Endothelial cell (in vitro differentiated cells): Measurements from ENCODE around the gene FECH. TPM values are rescaled to one million over a fixed set of nuclear protein-coding genes. Genes with fewer than 3 reads are reported as not detected.
A peak's percentile ranks its signal among the peaks of the same experiment; 100 is the strongest.

Experiments
- DNase-seq: peaks from one replicate; pipeline ENCODE4 v3.0.0; 2021; ENCODE audit warnings: low spot score
- H3K27ac Mint-ChIP-seq: one replicate; pipeline ENCODE4 v1.8.0; 2021; ENCODE audit warnings: mixed read lengths, inconsistent platforms; ENCODE audit not compliant: unreplicated experiment
- H3K27me3 Mint-ChIP-seq: one replicate; pipeline ENCODE4 v1.8.0; 2021; ENCODE audit warnings: mild to moderate bottlenecking, moderate library complexity, mixed read lengths, inconsistent platforms; ENCODE audit not compliant: unreplicated experiment
- H3K36me3 Mint-ChIP-seq: one replicate; pipeline ENCODE4 v1.8.0; 2021; ENCODE audit warnings: mild to moderate bottlenecking, low read depth, mixed read lengths, inconsistent platforms; ENCODE audit not compliant: unreplicated experiment
- H3K4me1 Mint-ChIP-seq: one replicate; pipeline ENCODE4 v1.8.0; 2021; ENCODE audit warnings: mild to moderate bottlenecking, mixed read lengths, inconsistent platforms; ENCODE audit not compliant: unreplicated experiment
- H3K4me3 Mint-ChIP-seq: one replicate; pipeline ENCODE4 v1.8.0; 2021; ENCODE audit warnings: mild to moderate bottlenecking, mixed read lengths, inconsistent platforms; ENCODE audit not compliant: unreplicated experiment
- H3K9me3 Mint-ChIP-seq: one replicate; pipeline ENCODE4 v1.8.0; 2021; ENCODE audit warnings: mixed read lengths, inconsistent platforms; ENCODE audit not compliant: unreplicated experiment
- total RNA-seq: library from RNA; stranded (reverse); fragmentation: NEBNext Ultra II Directional; extraction: Animal tissue kit (Norgen Biotek cat#: 25700); gene quantifications from one replicate; pipeline ENCODE4 v1.2.1, GENCODE V29; 2021; ENCODE audit not compliant: unreplicated experiment
- TF ChIP-seq, protein P1 (sequence below): fragments of 200-600 bp; sonication (generic); IDR thresholded peaks from one replicate; pipeline ENCODE4 v1.5.0; 2021; ENCODE audit warnings: antibody characterized with exemption; ENCODE audit not compliant: unreplicated experiment

FECH gene
- total RNA-seq, 1 donor from 2014 or later, result 51.6 TPM

DNA sequence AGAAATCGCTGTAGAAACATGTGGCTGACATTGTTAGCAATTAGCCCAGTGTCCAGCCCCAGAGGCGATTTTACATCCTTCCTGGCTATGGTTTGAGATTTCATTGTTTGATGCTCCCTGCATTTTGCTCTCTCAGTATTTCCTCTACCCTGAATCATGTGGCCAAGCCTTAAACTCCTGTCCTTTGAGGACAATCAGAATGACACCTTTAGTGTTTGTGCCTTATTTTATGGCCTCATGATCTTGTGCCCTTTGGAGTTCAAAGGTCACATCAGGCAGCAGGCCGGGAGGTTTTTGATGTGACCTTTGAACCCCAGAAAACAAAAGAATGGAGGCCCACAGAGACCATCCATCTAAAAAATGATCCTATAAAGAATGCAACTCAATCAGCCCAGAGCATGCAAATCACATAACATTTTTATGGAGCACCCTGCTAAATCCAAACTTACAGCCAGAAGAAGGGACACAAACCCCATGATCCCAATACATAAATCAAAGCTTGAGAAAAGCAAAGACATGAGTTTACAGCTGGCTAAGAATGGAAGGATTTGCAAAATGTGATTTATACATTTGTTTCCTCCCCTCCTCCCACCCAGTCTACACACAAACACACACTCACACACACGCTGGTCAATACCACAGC is 52.5 kb downstream of the FECH start:
- H3K27ac Mint-ChIP-seq, result no peak overlapping the region
- H3K9me3 Mint-ChIP-seq, result no peaks in the 10 kb centered on the region
- peaks cover 3% of the 10 kb centered on the region for H3K36me3 Mint-ChIP-seq
- DNase-seq, result no peak
- TF ChIP-seq, protein P1, sequence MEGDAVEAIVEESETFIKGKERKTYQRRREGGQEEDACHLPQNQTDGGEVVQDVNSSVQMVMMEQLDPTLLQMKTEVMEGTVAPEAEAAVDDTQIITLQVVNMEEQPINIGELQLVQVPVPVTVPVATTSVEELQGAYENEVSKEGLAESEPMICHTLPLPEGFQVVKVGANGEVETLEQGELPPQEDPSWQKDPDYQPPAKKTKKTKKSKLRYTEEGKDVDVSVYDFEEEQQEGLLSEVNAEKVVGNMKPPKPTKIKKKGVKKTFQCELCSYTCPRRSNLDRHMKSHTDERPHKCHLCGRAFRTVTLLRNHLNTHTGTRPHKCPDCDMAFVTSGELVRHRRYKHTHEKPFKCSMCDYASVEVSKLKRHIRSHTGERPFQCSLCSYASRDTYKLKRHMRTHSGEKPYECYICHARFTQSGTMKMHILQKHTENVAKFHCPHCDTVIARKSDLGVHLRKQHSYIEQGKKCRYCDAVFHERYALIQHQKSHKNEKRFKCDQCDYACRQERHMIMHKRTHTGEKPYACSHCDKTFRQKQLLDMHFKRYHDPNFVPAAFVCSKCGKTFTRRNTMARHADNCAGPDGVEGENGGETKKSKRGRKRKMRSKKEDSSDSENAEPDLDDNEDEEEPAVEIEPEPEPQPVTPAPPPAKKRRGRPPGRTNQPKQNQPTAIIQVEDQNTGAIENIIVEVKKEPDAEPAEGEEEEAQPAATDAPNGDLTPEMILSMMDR, result no peak
- H3K27me3 Mint-ChIP-seq, result peaks cover 3% of the 10 kb centered on the region
- H3K4me1 Mint-ChIP-seq, result peaks cover 19% of the 10 kb centered on the region
- H3K4me3 Mint-ChIP-seq, result peak overlapping the region; percentile 3

DNA sequence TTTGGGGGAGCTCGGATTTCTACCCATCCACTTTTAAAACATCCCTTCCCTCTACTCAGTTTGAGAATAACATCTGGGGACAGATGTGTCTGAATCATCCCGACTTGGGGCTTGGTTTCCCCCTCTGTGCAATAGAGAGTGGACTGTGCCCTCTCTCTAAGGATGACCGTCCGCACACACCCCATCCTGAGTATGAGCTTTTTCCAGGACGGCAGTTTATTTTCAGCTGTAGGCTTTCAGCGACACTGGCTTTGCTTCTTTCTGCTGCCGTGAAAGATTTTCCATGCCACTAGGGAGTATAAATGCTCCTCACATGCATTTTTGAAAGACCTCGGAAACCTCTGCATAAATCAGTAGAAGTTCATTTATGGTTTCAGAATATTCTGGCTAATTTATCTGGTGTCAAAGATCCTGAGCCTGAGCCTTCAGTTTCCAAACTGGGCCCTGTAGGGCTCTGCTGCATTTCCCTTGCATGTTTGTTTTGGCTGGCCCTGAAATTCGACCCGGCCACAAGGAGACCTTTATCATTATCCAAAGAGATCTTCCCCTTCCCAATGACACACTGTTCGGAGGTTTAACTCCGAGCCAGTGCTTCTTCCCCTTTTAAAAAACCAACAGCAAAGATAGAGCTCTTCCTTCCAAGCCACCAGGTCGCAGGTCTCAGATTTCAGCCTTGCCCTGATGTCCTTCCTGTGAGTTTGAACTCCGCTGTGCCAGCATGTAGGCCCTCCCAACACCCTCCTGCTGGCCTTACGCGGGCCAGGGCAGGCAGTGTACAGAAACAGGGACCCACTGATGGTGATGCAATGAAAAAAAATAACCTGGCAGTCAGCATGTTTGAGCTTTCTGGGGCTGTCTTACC is 53.3 kb downstream of the FECH start:
- Mint-ChIP-seq H3K9me3 (no peaks in the 10 kb centered on the region), H3K4me1 (peaks cover 19% of the 10 kb centered on the region), H3K27me3 (peaks cover 3% of the 10 kb centered on the region), H3K4me3 (no peak overlapping the region), H3K36me3 (peaks cover 3% of the 10 kb centered on the region), H3K27ac (peak overlapping the region; percentile 45)
- peak; percentile 16 for DNase-seq
- TF ChIP-seq, protein P1, result no peak

DNA sequence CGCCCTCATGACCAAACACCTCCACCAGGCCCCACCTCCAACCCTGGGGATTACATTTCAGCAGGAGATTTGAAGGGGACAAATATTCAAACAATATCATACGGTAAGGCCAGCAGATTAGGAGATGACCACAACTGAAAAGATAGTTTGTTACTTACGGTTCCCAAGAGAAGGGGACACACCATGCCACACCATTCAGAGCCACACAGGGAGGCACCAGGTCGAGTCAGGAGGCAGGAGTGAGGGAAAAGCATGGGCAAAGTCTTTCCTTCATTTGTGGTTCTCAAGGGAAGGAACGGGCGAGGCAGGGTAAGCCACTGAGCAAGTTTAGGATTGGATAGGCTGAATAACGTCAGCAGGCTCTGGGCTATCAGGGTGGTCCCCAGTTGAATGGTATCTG is 57.4 kb downstream of the FECH start:
- H3K4me1 Mint-ChIP-seq, result peaks cover 16% of the 10 kb centered on the region
- TF ChIP-seq, protein P1, result no peak
- peaks cover 2% of the 10 kb centered on the region for H3K27me3 Mint-ChIP-seq
- no peaks in the 10 kb centered on the region for H3K9me3 Mint-ChIP-seq
- no peak overlapping the region for H3K4me3 Mint-ChIP-seq
- H3K27ac Mint-ChIP-seq, result no peak overlapping the region
- no peak for DNase-seq
- peaks cover 3% of the 10 kb centered on the region for H3K36me3 Mint-ChIP-seq

DNA sequence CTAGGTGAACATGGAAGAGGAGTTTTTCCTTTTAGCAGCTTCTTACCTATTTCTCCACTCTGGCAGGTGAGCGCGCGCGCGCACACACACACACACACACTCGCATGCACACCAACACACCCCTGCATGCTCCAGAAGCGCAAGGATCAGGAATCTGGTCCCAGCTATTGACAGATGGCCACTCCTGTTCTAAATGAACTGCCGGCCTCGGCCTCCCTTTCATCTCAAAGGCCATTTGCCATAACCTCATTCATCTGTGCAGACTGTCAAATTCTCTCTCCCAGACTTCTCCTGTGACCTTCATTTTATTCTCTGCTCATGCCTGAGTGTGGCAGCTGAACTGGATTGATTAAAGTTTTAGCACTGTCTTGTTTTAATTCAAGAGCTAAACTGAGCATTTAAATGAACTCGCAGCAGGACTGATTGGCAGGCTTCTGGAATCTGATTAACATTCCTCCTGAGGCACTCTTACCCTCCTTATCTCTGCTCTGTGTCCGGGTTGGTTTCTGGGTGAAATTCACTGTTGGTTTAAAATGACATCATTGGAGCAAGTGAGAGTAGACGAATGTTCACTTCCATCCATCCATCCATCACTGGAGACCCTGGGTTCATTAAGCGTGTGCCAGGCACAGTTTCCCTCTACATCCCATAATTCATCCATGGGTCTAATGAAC is 58.8 kb downstream of the FECH start:
- Mint-ChIP-seq H3K27me3 (peaks cover 2% of the 10 kb centered on the region), H3K9me3 (no peaks in the 10 kb centered on the region), H3K4me1 (peaks cover 2% of the 10 kb centered on the region), H3K36me3 (peaks cover 3% of the 10 kb centered on the region), H3K27ac (no peak overlapping the region), H3K4me3 (no peak overlapping the region)
- DNase-seq, result no peak
- TF ChIP-seq, protein P1, result no peak
